CD14-positive monocyte (primary cell): Measurements from ENCODE around the gene KLRG1. TPM values are rescaled to one million over a fixed set of nuclear protein-coding genes. Genes with fewer than 3 reads are reported as not detected.
A peak's percentile ranks its signal among the peaks of the same experiment; 100 is the strongest.

Source experiments
- DNase-seq, 3 donors: peaks; one replicate each; pipeline ENCODE4 v3.0.0-alpha.2; 2011 to 2022
- H2AFZ ChIP-seq: 2 replicates; pipeline ENCODE4 v1.6.0; 2012; ENCODE audit warnings: mild to moderate bottlenecking, low read depth, low read length, inconsistent platforms; ENCODE audit not compliant: insufficient read depth, poor library complexity, severe bottlenecking
- H3K27ac ChIP-seq, 2 donors: 1 replicate in 1 of 2; 2 replicates in 1 of 2; pipeline ENCODE4 v1.5.1; 2012 to 2013; ENCODE audit warnings: low read length in 2 of 2, control low read depth in 1 of 2, inconsistent platforms in 1 of 2, low read depth in 1 of 2, mild to moderate bottlenecking in 1 of 2
- H3K27me3 ChIP-seq, 2 donors: one replicate each; pipeline versions ENCODE4 v1.6.0 to v1.6.1; 2011 to 2013; ENCODE audit warnings: low read length in 2 of 2; ENCODE audit not compliant: control insufficient read depth in 2 of 2, insufficient read depth in 2 of 2
- H3K36me3 ChIP-seq, 2 donors: replicated peaks in 1 of 2; 1 replicate in 1 of 2; 2 replicates in 1 of 2; pipeline versions ENCODE4 v1.5.1 to v1.6.1; 2012 to 2013; ENCODE audit warnings: low read length in 2 of 2, control low read depth in 1 of 2, inconsistent platforms in 1 of 2, mild to moderate bottlenecking in 1 of 2; ENCODE audit not compliant: insufficient read depth in 2 of 2, control insufficient read depth in 1 of 2
- H3K4me1 ChIP-seq, 2 donors: 1 replicate in 1 of 2; 2 replicates in 1 of 2; pipeline versions ENCODE4 v1.5.1 to v1.6.1; 2012 to 2013; ENCODE audit warnings: low read length in 2 of 2, control low read depth in 1 of 2, inconsistent platforms in 1 of 2, mild to moderate bottlenecking in 1 of 2, moderate library complexity in 1 of 2; ENCODE audit not compliant: insufficient read depth in 2 of 2, control insufficient read depth in 1 of 2
- H3K4me2 ChIP-seq: replicated peaks from 2 replicates; pipeline ENCODE3; 2012; ENCODE audit warnings: low read length, moderate library complexity, mild to moderate bottlenecking; ENCODE audit not compliant: poor library complexity, severe bottlenecking; ENCODE audit errors: extremely low read depth
- H3K4me3 ChIP-seq, 3 experiments: fragments of 200-600 bp in 1 of 3; sonication (generic) in 1 of 3; replicated peaks in 1 of 3; 1 replicate in 2 of 3; 2 replicates in 1 of 3; pipeline ENCODE4 v1.5.1; 2011 to 2013; ENCODE audit warnings: low read length in 3 of 3, mild to moderate bottlenecking in 3 of 3, control low read depth in 2 of 3, low read depth in 2 of 3, inconsistent platforms in 1 of 3, moderate library complexity in 1 of 3
- H3K79me2 ChIP-seq: 2 replicates; pipeline ENCODE4 v1.6.0; 2012; ENCODE audit warnings: mild to moderate bottlenecking, control low read depth, inconsistent platforms, low read length, moderate library complexity; ENCODE audit not compliant: insufficient read depth
- H3K9ac ChIP-seq: 2 replicates; pipeline ENCODE4 v1.6.0; 2017; ENCODE audit warnings: low read length, mild to moderate bottlenecking; ENCODE audit not compliant: insufficient read depth, poor library complexity, severe bottlenecking
- H3K9me3 ChIP-seq, 2 donors: replicated peaks in 1 of 2; 1 replicate in 1 of 2; 2 replicates in 1 of 2; pipeline versions ENCODE4 v1.5.1 to v1.6.1; 2012 to 2013; ENCODE audit warnings: low read length in 2 of 2, control low read depth in 1 of 2; ENCODE audit not compliant: control insufficient read depth in 1 of 2, insufficient read depth in 1 of 2
- H4K20me1 ChIP-seq: 2 replicates; pipeline ENCODE4 v1.6.0; 2012; ENCODE audit warnings: mild to moderate bottlenecking, low read length, control low read depth, moderate library complexity; ENCODE audit not compliant: insufficient read depth
- H3K27ac Mint-ChIP-seq, 7 donors: one replicate each; pipeline ENCODE4 v1.8.0; 2020; ENCODE audit warnings: mild to moderate bottlenecking in 7 of 7, mixed read lengths in 7 of 7, moderate library complexity in 6 of 7, inconsistent platforms in 2 of 7
- H3K27me3 Mint-ChIP-seq, 3 donors: one replicate each; pipeline ENCODE4 v1.8.0; 2021 to 2022; ENCODE audit warnings: low read depth in 3 of 3, mild to moderate bottlenecking in 3 of 3, mixed read lengths in 3 of 3, moderate library complexity in 3 of 3, inconsistent platforms in 1 of 3
- H3K36me3 Mint-ChIP-seq, 2 donors: one replicate each; pipeline ENCODE4 v1.8.0; 2020; ENCODE audit warnings: mixed read lengths in 2 of 2, inconsistent platforms in 1 of 2, mild to moderate bottlenecking in 1 of 2
- H3K4me1 Mint-ChIP-seq: one replicate; pipeline ENCODE4 v1.8.0; 2020; ENCODE audit warnings: mild to moderate bottlenecking, mixed read lengths
- H3K4me3 Mint-ChIP-seq, 2 donors: one replicate each; pipeline ENCODE4 v1.8.0; 2020; ENCODE audit warnings: mild to moderate bottlenecking in 2 of 2, mixed read lengths in 2 of 2, moderate library complexity in 1 of 2
- H3K9me3 Mint-ChIP-seq, 7 donors: one replicate each; pipeline ENCODE4 v1.8.0; 2020 to 2022; ENCODE audit warnings: mixed read lengths in 7 of 7, mild to moderate bottlenecking in 6 of 7, moderate library complexity in 6 of 7, inconsistent platforms in 2 of 7
- CTCF ChIP-seq: fragments of 200-600 bp; IDR thresholded peaks from one replicate; pipeline ENCODE4 v1.8.0; 2022; ENCODE audit warnings: antibody characterized with exemption, mild to moderate bottlenecking
- WGBS: methylation state at CpG from one replicate; pipeline ENCODE4 v1.1.5; 2013; ENCODE audit warnings: missing lambda C conversion rate; ENCODE audit not compliant: insufficient coverage; 5-methylcytosine and 5-hydroxymethylcytosine counted together
- intact Hi-C, 2 donors: fragments of 100-400 bp; cut with micrococcal nuclease; formaldehyde crosslinking; loops; one replicate each; pipeline versions ENCODE4 v1.15.0 to v1.15.1; 2023
- polyA plus RNA-seq, 3 donors: library from polyadenylated mRNA; depleted of rRNA in 1 of 3; unstranded in 2 of 3; stranded (reverse) in 1 of 3; fragments of 300-500 nt in 2 of 3; fragments of >200 nt in 1 of 3; fragmentation: Illumina TruSeq in 2 of 3; gene quantifications; 1 replicate in 2 of 3; 2 replicates in 1 of 3; pipeline ENCODE4 v1.2.3, GENCODE V29; 2012 to 2021

The KLRG1 gene
- polyA plus RNA-seq, 3 donors, result 1.1 to 3.4 (median 2.3) TPM

- H3K4me2 ChIP-seq, result no peak overlapping the region
Measured at GRCh38 chr12:8996682-8997405, 7.5 kb downstream of the KLRG1 start.

GRCh38 chr12:9001233-9001632 lies 11.9 kb downstream of the KLRG1 start:
- Histone ChIP-seq H3K79me2 (no peaks in the 10 kb centered on the region), H3K27me3 (no peaks in the 10 kb centered on the region), H3K4me1 (peaks cover 0 to 5% of the 10 kb centered on the region in 2 donors), H2AFZ (no peak overlapping the region), H3K4me2 (no peak overlapping the region), H4K20me1 (no peaks in the 10 kb centered on the region), H3K27ac (no peak overlapping the region), H3K9ac (no peak overlapping the region), H3K4me3 (no peak overlapping the region), H3K9me3 (no peaks in the 10 kb centered on the region), H3K36me3 (no peaks in the 10 kb centered on the region)
- Mint-ChIP-seq H3K36me3 (peaks cover 0 to 6% of the 10 kb centered on the region in 2 donors), H3K4me3 (no peak overlapping the region), H3K27ac (no peak overlapping the region), H3K9me3 (peaks cover 0 to 1% (median 0%) of the 10 kb centered on the region in 7 donors), H3K27me3 (peaks cover 0 to 2% (median 0%) of the 10 kb centered on the region in 3 donors), H3K4me1 (peaks cover 5% of the 10 kb centered on the region)
- intact Hi-C loops, result no loop called here
- 100% methylated on average over 1 of the region's 4 CpGs for WGBS
- no peak for TF ChIP-seq CTCF
- no peak for DNase-seq

More at GRCh38 chr12:8996682-8997405, 7.5 kb downstream of the KLRG1 start:
- Mint-ChIP-seq H3K27me3 (peaks cover 0 to 1% (median 0%) of the 10 kb centered on the region in 3 donors), H3K9me3 (peaks cover 0 to 1% (median 0%) of the 10 kb centered on the region in 7 donors), H3K36me3 (peaks cover 0 to 6% of the 10 kb centered on the region in 2 donors), H3K4me1 (peaks cover 20% of the 10 kb centered on the region), H3K4me3 (no peak overlapping the region), H3K27ac (peak overlapping the region in 2 of 7 donors; percentile 2 to 56)
- Histone ChIP-seq H3K27ac (peak overlapping the region in 1 of 2 donors; percentile 1), H3K9me3 (no peaks in the 10 kb centered on the region), H3K9ac (no peak overlapping the region), H3K79me2 (no peaks in the 10 kb centered on the region), H3K27me3 (no peaks in the 10 kb centered on the region), H3K36me3 (no peaks in the 10 kb centered on the region), H4K20me1 (no peaks in the 10 kb centered on the region), H3K4me1 (peaks cover 2 to 12% of the 10 kb centered on the region in 2 donors), H3K4me3 (no peak overlapping the region), H2AFZ (no peak overlapping the region)
- intact Hi-C loops, result no loop called here
- peak in 2 of 3 donors; percentile 7 to 21 for DNase-seq
- WGBS, result 17% methylated on average over 1 of the region's 5 CpGs
- no peak for TF ChIP-seq CTCF
